GM18519 (cell line): ENCODE data around the gene RAC2.
"Not testable (repeated sequence)": the region's sequence is repeated elsewhere in the genome, so short reads cannot be mapped to it uniquely, and the experiment has no call there.

Experiments used
- ATAC-seq: cut with Tn5 transposase; IDR thresholded peaks from one replicate; pipeline ENCODE4 v1.9.1; 2021; ENCODE audit warnings: mild to moderate bottlenecking, moderate library complexity; ENCODE audit not compliant: unreplicated experiment, low FRiP score

Gene RAC2

GRCh38 chr22:37208401-37209139 lies 35.5 kb downstream of the RAC2 start:
- ATAC-seq: no peak

- no peak for ATAC-seq
Measured at GRCh38 chr22:37207981-37208380, 36.1 kb downstream of the RAC2 start.

- ATAC-seq: no peak
Measured at GRCh38 chr22:37206841-37207821, 36.9 kb downstream of the RAC2 start.

- ATAC-seq: no peak
Measured at GRCh38 chr22:37206118-37206840, 37.8 kb downstream of the RAC2 start.

- ATAC-seq: no peak
Measured at GRCh38 chr22:37205046-37205445, 39.0 kb downstream of the RAC2 start.

DNA sequence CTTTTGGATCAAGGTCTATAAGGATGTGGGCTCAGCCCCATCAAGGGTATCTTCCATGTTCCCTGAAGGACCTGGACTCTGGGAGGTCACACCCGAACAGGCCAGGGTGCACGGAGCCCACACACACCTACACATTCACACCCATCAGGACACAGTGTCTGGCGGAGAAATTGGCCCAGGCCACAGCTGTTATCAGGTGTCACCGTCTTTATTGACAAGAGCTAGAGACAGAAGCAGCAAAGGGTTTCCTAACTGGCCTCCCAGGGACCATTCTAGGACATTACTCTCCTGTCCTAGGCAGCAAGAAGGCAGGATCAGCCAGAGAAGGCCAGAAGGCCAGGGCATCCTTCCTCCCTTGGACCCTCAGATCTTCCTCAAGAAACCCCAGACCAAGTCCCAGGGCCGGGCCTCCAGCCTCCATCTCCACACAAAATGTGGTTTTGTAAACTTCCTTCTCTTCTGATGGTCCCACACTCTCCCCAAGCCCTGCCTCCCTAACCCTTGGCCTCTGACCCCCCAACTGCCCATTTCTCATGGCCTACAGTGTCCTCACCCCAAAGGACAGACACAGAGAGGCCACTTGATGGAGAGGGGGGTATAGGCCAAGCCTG lies 39.9 kb downstream of the RAC2 start:
- no peak for ATAC-seq

GRCh38 chr22:37203354-37204044 lies 40.6 kb downstream of the RAC2 start:
- no peak for ATAC-seq

DNA sequence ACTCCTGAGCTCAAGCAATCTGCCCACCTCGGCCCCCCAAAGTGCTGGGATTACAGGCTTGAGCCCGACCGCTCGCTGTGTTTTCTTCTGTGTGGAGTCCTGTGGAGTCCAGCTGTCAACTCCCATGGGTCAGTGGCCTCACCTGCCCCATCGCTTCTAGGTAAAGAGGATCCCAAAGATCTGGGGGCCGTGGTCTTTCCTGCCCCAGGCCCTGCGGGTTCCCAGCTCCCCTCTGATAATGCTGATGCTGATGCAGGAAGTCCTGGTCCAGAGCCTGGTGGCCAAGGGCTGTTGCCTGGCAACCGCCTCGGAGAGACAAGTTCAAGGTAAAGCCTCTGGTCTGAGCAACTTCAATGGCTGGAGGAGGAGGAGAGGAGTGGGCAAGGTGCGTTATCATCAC lies 41.4 kb downstream of the RAC2 start:
- no peak for ATAC-seq

DNA sequence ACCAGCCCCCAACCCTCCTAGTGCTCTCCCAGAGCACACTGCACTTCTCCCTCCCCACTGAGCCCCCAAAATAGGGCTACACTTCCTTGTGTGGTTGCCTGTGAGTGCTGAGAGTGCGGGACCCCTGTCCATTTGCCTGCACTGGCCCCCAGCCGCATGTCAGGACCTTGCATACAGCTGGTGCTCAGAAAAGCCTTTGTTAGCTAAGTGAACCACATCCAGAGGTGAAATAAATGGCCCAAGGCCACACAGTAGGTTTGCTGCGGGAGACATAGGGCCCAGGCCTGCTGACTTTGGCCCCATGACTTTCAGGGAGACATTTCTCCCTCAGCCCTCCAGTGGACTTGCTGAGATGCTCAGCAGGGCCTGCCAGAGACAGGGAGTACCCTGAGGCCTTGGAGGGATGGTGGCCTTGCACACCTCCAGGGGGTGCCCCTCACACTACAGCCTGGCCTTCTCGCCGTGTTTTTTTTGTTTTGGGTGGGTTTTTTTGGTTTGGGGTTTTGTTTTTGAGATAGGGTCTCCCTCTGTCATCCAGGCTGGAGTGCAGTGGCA lies 42.0 kb downstream of the RAC2 start:
- ATAC-seq: no peak

- not testable (repeated sequence) for ATAC-seq
Measured at GRCh38 chr22:37201443-37201820, 42.6 kb downstream of the RAC2 start.

- ATAC-seq: no peak
Measured at GRCh38 chr22:37199760-37200108, 44.3 kb downstream of the RAC2 start.

- peak; percentile 73 for ATAC-seq
Measured at GRCh38 chr22:37199103-37199759, 44.8 kb downstream of the RAC2 start.

DNA sequence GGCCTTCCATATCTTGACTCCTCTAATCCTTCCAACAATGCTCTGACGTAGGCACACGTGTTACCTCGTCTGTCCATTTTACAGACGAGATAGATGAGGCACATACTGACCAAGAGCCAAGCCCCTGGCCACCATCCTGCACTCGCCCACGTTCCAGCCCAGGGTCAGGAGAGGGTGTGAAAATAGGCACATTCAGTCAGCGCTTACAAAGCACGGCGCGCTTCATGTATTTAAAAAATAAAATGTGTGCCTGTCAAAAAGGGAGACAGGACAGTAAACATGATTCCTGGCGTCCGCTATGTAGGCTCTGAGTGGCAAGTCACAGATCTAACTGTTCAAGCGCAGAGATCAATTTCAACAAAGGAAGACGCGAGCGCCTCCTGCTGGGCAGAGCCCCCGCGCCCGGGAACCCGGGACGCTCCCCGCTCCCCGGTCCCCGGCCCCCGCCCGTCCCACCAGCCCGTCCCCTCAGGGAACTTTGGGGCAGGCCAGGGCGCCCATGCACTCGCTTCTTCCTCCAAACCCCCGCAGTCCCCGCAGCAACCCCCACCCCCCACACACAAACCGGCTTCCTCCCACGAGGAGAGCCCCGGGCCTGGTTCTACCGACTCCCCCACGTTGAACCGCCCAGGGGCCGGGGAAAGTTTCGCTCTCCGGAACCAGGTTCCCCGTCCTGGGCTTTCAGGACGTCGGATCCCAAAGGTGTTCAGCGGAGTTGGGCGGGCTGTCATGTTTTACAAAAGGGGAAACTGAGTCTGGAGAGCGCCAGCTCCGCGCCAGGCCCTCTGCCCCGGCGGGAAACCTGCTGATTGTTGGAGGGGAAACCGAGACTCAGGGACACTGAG lies 45.6 kb downstream of the RAC2 start:
- no peak for ATAC-seq

- no peak for ATAC-seq
Measured at GRCh38 chr22:37197451-37198257, 46.4 kb downstream of the RAC2 start.

DNA sequence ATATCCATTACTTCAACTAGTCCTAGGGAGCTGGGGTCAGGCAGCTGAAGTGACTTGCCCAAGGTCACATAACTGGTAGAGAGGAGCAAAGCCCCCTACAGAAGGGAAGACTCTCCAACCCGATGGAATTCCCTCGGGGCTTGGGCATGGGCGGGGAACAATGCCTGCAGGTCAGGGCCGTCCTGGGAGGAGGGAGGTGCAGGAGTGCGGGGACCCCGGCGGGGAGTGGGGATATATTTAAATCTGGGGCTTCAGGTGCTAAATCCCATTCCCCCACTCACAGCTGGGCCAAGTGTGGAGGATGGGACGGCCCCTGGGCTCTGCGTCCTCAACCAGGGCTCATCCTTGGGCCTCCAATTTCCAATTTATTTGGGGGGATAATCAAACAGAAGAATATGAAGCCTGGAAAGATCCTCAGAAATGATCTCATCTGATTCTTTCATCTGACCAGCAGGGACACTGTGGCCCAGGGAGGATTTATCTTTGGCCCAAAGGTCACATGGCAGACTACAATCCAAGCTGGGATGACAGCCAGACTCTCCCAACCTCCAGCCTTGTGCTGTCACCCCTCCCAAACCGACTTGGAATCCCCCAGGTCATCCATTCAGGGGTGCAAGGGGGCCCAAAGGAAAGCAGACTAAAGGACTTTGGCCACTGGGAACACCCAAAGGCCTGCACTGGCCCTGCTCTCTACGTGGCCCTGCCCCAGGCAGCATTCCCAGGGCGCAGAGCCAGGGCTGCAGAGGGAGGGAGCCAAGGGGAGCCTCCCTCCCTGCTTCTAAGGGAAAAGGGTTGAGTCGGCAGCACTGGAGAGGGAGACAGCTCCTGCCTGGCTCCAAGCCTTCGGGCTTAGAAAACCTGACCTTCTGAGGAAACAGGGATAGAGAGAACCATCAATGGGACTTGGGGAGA lies 47.3 kb downstream of the RAC2 start:
- no peak for ATAC-seq

- ATAC-seq: no peak
Measured at GRCh38 chr22:37195921-37196320, 48.1 kb downstream of the RAC2 start.

GRCh38 chr22:37194750-37195149 lies 49.3 kb downstream of the RAC2 start:
- ATAC-seq: no peak
